ENCODE results near the gene GOPC.

GRCh38 chr6:117617210-117618035 is 15.1 kb upstream of the GOPC start:
- no peak for TF ChIP-seq CTCF (conservative IDR thresholded peaks at IDR 0.05; ENCODE audit: low read depth, low read length)
- TF ChIP-seq EZH2 (IDR thresholded peaks at IDR 0.05; ENCODE audit: borderline replicate concordance, low read depth, low read length, poor library complexity, severe bottlenecking): no peak

Data from A673 (cell line).